K562 (cell line): ENCODE measurements around the gene ERC2. TPM values are rescaled to one million over a fixed set of nuclear protein-coding genes. Genes with fewer than 3 reads are reported as not detected.

Source experiments
- ATAC-seq: fragments of 200-7000 bp; cut with Tn5 transposase; 3 replicates; pipeline ENCODE4 v1.9.1; 2020; ENCODE audit warnings: moderate library complexity
- BruUV-seq: library from RNA; stranded (reverse); fragments of 400-500 nt; replicated peaks from 2 replicates; lab custom pipeline; 2021; lab: Mats Ljungman, UMichigan
- CTCF ChIA-PET: fragments of 300-600 bp; formaldehyde crosslinking; extraction: SDS; loops from one replicate; lab custom pipeline; 2021; ENCODE audit warnings: low intra/inter-chr PET ratio; lab: Yijun Ruan, JAX
- POLR2A ChIA-PET: fragments of 300-600, 350-650 bp; sonication (Branson Sonifier 250); formaldehyde crosslinking; extraction: SDS; loops from one replicate; lab custom pipeline; 2021; ENCODE audit warnings: antibody characterized with exemption, inconsistent platforms; lab: Yijun Ruan, JAX
- DNase-seq, 4 experiments: peaks; one replicate each; pipeline versions ENCODE4 v3.0.0 to v3.0.0-alpha.2; 2011 to 2018; ENCODE audit warnings: low spot score in 3 of 4, mixed read lengths in 3 of 4; ENCODE audit errors: extremely low read depth in 1 of 4
- FAIRE-seq: peaks from 2 replicates; lab custom pipeline; 2011; peaks lifted over from hg19 to GRCh38; lab: Jason Lieb, UNC
- H2AFZ ChIP-seq: 2 replicates; pipeline ENCODE4 v1.6.0; 2011; ENCODE audit warnings: low read depth, low read length, control low read depth, inconsistent platforms
- H3K27ac ChIP-seq: fragments of 200-600 bp; 3 replicates; pipeline ENCODE4 v1.8.0; 2011; ENCODE audit warnings: low read depth, mild to moderate bottlenecking, control low read depth, inconsistent platforms, low read length, moderate library complexity, mixed read lengths; ENCODE audit errors: extremely low read depth
- H3K27me3 ChIP-seq, 2 experiments: fragments of 300-600 bp in 1 of 2; 2 replicates in 1 of 2; 3 replicates in 1 of 2; pipeline versions ENCODE4 v1.6.0 to v1.8.0; 2011; ENCODE audit warnings: inconsistent platforms in 2 of 2, low read length in 2 of 2, mild to moderate bottlenecking in 1 of 2, mixed read lengths in 1 of 2, moderate library complexity in 1 of 2; ENCODE audit not compliant: control insufficient read depth in 2 of 2, insufficient read depth in 2 of 2
- H3K36me3 ChIP-seq: fragments of 300-600 bp; 3 replicates; pipeline ENCODE4 v1.8.0; 2011; ENCODE audit warnings: mild to moderate bottlenecking, low read length, inconsistent platforms; ENCODE audit not compliant: control insufficient read depth, insufficient read depth
- H3K4me1 ChIP-seq, 2 experiments: fragments of 200-600 bp in 1 of 2; replicated peaks in 1 of 2; 2 replicates in 1 of 2; 3 replicates in 1 of 2; pipeline versions ENCODE4 v1.5.1 to v1.8.0; 2011; ENCODE audit warnings: inconsistent platforms in 2 of 2, low read length in 2 of 2, mild to moderate bottlenecking in 1 of 2, mixed read lengths in 1 of 2, moderate library complexity in 1 of 2; ENCODE audit not compliant: control insufficient read depth in 2 of 2, insufficient read depth in 2 of 2
- H3K4me2 ChIP-seq: 2 replicates; pipeline ENCODE4 v1.6.1; 2011; ENCODE audit warnings: low read length, control low read depth, inconsistent platforms, mixed read lengths; ENCODE audit not compliant: insufficient read depth
- H3K4me3 ChIP-seq: fragments of 200-600 bp; sonication (generic), shearing (Covaris generic); 2 replicates; pipeline ENCODE4 v1.5.1; 2016; ENCODE audit warnings: control low read depth, inconsistent platforms
- H3K79me2 ChIP-seq: fragments of 200-600 bp; 3 replicates; pipeline ENCODE4 v1.8.0; 2011; ENCODE audit warnings: low read length, inconsistent platforms; ENCODE audit not compliant: control insufficient read depth, insufficient read depth
- H3K9ac ChIP-seq, 2 experiments: 2 replicates each; pipeline versions ENCODE4 v1.6.0 to v1.6.1; 2011; ENCODE audit warnings: low read depth in 2 of 2, low read length in 2 of 2, control low read depth in 1 of 2, inconsistent platforms in 1 of 2, mild to moderate bottlenecking in 1 of 2, mixed read lengths in 1 of 2; ENCODE audit not compliant: insufficient read depth in 1 of 2
- H3K9me1 ChIP-seq: one replicate; pipeline ENCODE4 v1.6.0; 2011; ENCODE audit warnings: inconsistent platforms, mild to moderate bottlenecking, low read length, moderate library complexity; ENCODE audit not compliant: control insufficient read depth, insufficient read depth
- H3K9me3 ChIP-seq: replicated peaks from 2 replicates; pipeline ENCODE4 v1.5.1; 2011; ENCODE audit warnings: low read depth, low read length, inconsistent platforms; ENCODE audit not compliant: control insufficient read depth, insufficient read depth
- H4K20me1 ChIP-seq: replicated peaks from 2 replicates; pipeline ENCODE4 v1.6.1; 2011; ENCODE audit warnings: low read length, inconsistent platforms, mixed read lengths; ENCODE audit not compliant: control insufficient read depth, insufficient read depth
- CCAR2 ChIP-seq: fragments of 200-400 bp; formaldehyde crosslinking; IDR thresholded peaks from 2 replicates; pipeline ENCODE4 v1.6.1; 2017; ENCODE audit warnings: mild to moderate bottlenecking, low read depth, low read length
- ELK1 ChIP-seq: sonication (generic); formaldehyde crosslinking; IDR thresholded peaks from 2 replicates; pipeline ENCODE4 v1.8.1; 2022; ENCODE audit warnings: missing genetic modification reagents
- ILF3 ChIP-seq: fragments of 450-650 bp; IDR thresholded peaks from 2 replicates; pipeline ENCODE4 v1.6.1; 2018; ENCODE audit warnings: antibody characterized with exemption, mild to moderate bottlenecking, moderate library complexity, borderline replicate concordance
- KHSRP ChIP-seq: fragments of 450-650 bp; IDR thresholded peaks from 2 replicates; pipeline ENCODE4 v1.6.1; 2017
- PHB ChIP-seq: fragments of 250-450 bp; sonication (Bioruptor Pico); IDR thresholded peaks from 2 replicates; pipeline ENCODE4 v1.5.0; 2021
- SAFB2 ChIP-seq: fragments of 200-400 bp; formaldehyde crosslinking; IDR thresholded peaks from 2 replicates; pipeline ENCODE4 v1.6.1; 2018; ENCODE audit warnings: borderline replicate concordance, low read length, low read depth, moderate library complexity; ENCODE audit not compliant: severe bottlenecking
- SMARCA4 ChIP-seq: fragments of 450-650 bp; IDR thresholded peaks from 2 replicates; pipeline ENCODE4 v1.6.1; 2016
- TEAD1 ChIP-seq, 2 experiments: fragments of 450-650 bp in 1 of 2; sonication (generic) in 1 of 2; formaldehyde crosslinking; IDR thresholded peaks; 2 replicates each; pipeline versions ENCODE4 v1.4.0 to v1.8.0; 2020 to 2022; ENCODE audit warnings: mild to moderate bottlenecking in 2 of 2, missing genetic modification reagents in 1 of 2
- TSC22D4 ChIP-seq: fragments of 450-650 bp; IDR thresholded peaks from 2 replicates; pipeline ENCODE4 v1.6.1; 2016; ENCODE audit warnings: missing genetic modification characterization, missing biosample characterization, control low read depth
- ZEB2 ChIP-seq: fragments of 450-650 bp; IDR thresholded peaks from 2 replicates; pipeline ENCODE4 v1.6.1; 2016
- ZHX1 ChIP-seq: fragments of 150-350 bp; conservative IDR thresholded peaks from 2 replicates; pipeline ENCODE4 v1.6.1; 2014; ENCODE audit warnings: low read length
- ZNF133 ChIP-seq: fragments of 250-450 bp; sonication (Bioruptor Pico); IDR thresholded peaks from 2 replicates; pipeline ENCODE4 v1.4.0; 2020; ENCODE audit warnings: mild to moderate bottlenecking
- ZNF282 ChIP-seq: sonication (generic); formaldehyde crosslinking; IDR thresholded peaks from 2 replicates; pipeline ENCODE4 v1.8.1; 2023; ENCODE audit warnings: missing genetic modification reagents
- ZNF311 ChIP-seq: fragments of 250-450 bp; sonication (Bioruptor Pico); IDR thresholded peaks from 2 replicates; pipeline ENCODE4 v1.4.0; 2020; ENCODE audit warnings: mild to moderate bottlenecking, moderate library complexity
- ZNF75A ChIP-seq: fragments of 450-650 bp; formaldehyde crosslinking; IDR thresholded peaks from 2 replicates; pipeline ENCODE4 v1.4.0; 2020; ENCODE audit warnings: mild to moderate bottlenecking
- ZSCAN29 ChIP-seq: fragments of 450-650 bp; IDR thresholded peaks from 2 replicates; pipeline ENCODE4 v1.6.1; 2017
- WGBS: fragments of 100-300 bp; shearing (Covaris generic); methylation state at CpG from one replicate; pipeline ENCODE4 v1.1.6; 2016; ENCODE audit warnings: low coverage, mixed read lengths; ENCODE audit not compliant: insufficient coverage; ENCODE audit errors: missing lambda C conversion rate; 5-methylcytosine and 5-hydroxymethylcytosine counted together
- in situ Hi-C: fragments of 300-500 bp; cut with MboI; formaldehyde crosslinking; loops from 4 replicates; pipeline ENCODE4 v1.15.0; 2018; ENCODE audit warnings: inconsistent platforms, mixed read lengths
- intact Hi-C: fragments of 100-400 bp; cut with micrococcal nuclease; formaldehyde crosslinking; loops from 2 replicates; pipeline ENCODE4 v1.14.2; 2022
- polyA plus RNA-seq, 8 experiments: library from polyadenylated mRNA; depleted of rRNA in 4 of 8; stranded (reverse) in 5 of 8; unstranded in 3 of 8; fragments of >200 nt; fragmentation: Nextera tagmentation in 2 of 8; fragmentation: Illumina TruSeq in 1 of 8; extraction: Ambion mirVana in 2 of 8; extraction: Trizol in 1 of 8; gene quantifications; 2 replicates each; pipeline versions ENCODE4 v1.2.1 to v1.2.3, GENCODE V29; 2011 to 2014; ENCODE audit warnings: inconsistent platforms in 1 of 8, missing spikeins in 1 of 8
- total RNA-seq, 7 experiments: library from RNA; depleted of rRNA in 6 of 7; stranded (reverse); fragments of >200 nt in 6 of 7; fragmentation: Illumina TruSeq in 2 of 7; extraction: Trizol in 2 of 7; gene quantifications; 2 replicates each; pipeline versions ENCODE4 v1.2.1 to v1.2.3, GENCODE V29; 2011 to 2021; ENCODE audit warnings: low replicate concordance in 1 of 7

ERC2 gene
- total and polyA plus RNA-seq, 9 of the 15 experiments (the other 6 are each of a cell fraction or from before 2014, with no cell fraction given) = 0.04 to 0.18 (median 0.07) TPM; not detected in 2

DNA sequence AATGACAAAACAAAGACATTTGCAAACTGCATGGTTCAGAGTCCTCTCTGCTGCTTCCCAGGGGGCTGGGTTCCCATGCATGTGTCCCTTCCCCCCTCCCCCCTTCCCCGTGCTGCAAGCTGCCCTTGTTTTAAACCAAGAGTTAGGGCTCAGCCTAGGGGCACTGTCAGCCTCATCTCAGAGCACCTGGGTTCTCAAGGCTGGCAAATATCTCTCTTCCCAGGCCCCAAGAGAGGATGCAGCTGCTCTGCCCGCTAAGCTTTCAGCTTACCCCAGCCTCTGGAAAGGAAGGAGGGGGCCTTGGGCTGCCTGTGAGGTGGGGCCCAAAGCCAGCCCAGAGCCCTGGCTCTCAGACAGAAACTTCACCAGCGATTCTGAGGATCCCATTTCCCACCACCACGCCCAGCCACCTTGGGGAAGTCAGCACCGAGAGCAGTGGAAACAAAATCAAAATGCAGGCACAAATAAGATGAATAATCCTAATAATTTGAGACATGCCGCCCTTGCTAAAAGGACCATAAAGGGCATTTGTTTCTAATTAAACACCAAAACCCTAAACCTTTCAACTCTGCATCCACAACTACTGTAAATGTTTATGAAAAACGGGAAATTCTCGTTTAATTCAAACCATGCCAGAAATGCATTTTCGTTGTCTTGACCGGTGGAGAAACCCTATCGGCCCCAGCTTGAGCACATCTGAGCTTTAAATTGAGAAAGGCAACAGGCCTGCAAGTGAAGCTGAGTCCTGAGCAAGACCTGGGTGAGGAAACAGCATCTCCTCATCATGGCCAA lies 913.4 kb downstream of the ERC2 start:
- in situ Hi-C loops (no loop called here), intact Hi-C loops (no loop called here)
- H3K36me3 ChIP-seq = no peaks in the 10 kb centered on the region
- no peak overlapping the region for H2AFZ ChIP-seq
- no peaks in the 10 kb centered on the region for H4K20me1 ChIP-seq
- no peak overlapping the region for H3K9ac ChIP-seq
- 0% methylated on average over 10 of the region's 11 CpGs for WGBS
- no peak overlapping the region for H3K4me2 ChIP-seq
- POLR2A ChIA-PET = interaction anchor here (0.8 kb wide), 1 partner anchor 19 kb away, joined by 3 read pairs; no protein-coding TSS in a partner anchor
- no peaks in the 10 kb centered on the region for H3K9me1 ChIP-seq
- DNase-seq = no peak
- FAIRE-seq = no peak
- H3K4me1 ChIP-seq = no peaks in the 10 kb centered on the region
- CTCF ChIA-PET = no interaction called here
- no peaks in the 10 kb centered on the region for H3K79me2 ChIP-seq
- no TSS peak for BruUV-seq
- no peaks in the 10 kb centered on the region for H3K27me3 ChIP-seq
- ATAC-seq = no peak
- no peak overlapping the region for H3K4me3 ChIP-seq
- H3K27ac ChIP-seq = no peak overlapping the region
- TF ChIP-seq ZNF282 (CRISPR knock-in tag) (no peak), CCAR2 (no peak), ZHX1 (no peak), ZSCAN29 (no peak), ILF3 (no peak), TSC22D4 (tag) (no peak), KHSRP (no peak), ZNF75A (no peak), ZEB2 (no peak), SMARCA4 (no peak), ELK1 (CRISPR knock-in tag) (no peak), PHB (CRISPR knock-in tag) (no peak), TEAD1 (CRISPR knock-in tag; IDR thresholded peaks at IDR 0.05) (no peak), ZNF133 (CRISPR knock-in tag) (no peak), SAFB2 (no peak), ZNF311 (CRISPR knock-in tag) (no peak)
- TF ChIP-seq, all 486 proteins: peak for 0
- H3K9me3 ChIP-seq = no peaks in the 10 kb centered on the region
